HT-29 (cell line): ENCODE measurements around the gene PRKAR1B. TPM values are rescaled to one million over a fixed set of nuclear protein-coding genes. Genes with fewer than 3 reads are reported as not detected.

ENCODE experiments used
- DNase-seq: peaks from one replicate; pipeline ENCODE4 v3.0.0-alpha.2; 2015; ENCODE audit warnings: low spot score
- total RNA-seq: library from RNA; depleted of rRNA; stranded (reverse); fragments of >200 nt; shearing (Covaris generic); gene quantifications from 2 replicates; pipeline ENCODE4 v1.2.3, GENCODE V29; 2014

PRKAR1B gene
- total RNA-seq, 1 experiment from 2014 or later: 78.0 TPM

DNA sequence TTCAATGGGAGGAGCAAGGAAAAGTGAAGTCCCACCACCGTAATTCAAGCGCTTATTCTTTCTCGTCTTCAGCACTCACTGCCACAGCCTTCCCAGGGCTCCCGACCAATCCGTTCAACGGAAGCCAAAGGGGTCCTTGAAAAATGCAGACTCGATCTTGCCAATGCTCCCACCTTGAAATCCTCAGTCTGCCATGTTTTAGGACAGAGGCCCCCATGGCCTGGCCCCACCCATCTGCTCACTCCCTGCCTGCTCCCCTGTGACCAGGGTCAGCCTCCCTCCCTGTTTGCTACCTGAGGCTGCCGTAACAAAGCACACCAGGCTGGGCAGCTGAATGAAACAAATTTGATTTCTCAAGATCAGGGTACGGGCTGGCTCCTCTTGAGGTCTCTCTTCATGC lies 3.5 kb downstream of the PRKAR1B start:
- DNase-seq: no peak

DNA sequence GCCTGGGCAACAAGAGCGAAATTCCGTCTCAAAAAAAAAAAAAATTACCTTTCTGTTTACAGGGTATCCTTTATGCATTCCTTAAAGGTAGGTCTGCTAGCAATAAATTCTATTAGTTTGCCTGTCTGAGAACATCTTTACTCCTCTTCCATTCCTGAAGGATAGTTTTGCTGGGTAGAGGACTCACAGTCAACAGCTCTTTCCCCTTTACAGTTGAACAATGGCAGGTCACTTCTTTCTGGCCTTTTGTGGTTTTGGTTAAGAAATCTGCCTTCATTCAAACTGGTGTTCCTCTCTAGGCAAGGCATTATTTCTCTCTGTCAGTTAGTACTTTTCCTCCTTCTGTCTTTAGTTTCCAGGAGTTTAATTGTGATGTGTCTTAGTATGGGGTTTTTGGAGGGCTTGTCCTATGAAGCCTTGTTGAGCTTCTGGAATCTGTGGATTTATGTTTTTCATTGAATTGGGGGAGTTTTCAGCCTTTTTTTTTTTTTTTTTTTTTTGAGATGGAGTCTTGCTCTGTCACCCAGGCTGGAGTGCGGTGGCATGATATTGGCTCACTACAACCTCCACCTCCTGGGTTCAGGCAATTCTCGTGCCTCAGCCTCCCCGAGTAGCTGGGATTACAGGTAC lies 5.3 kb downstream of the PRKAR1B start:
- no peak for DNase-seq

DNA sequence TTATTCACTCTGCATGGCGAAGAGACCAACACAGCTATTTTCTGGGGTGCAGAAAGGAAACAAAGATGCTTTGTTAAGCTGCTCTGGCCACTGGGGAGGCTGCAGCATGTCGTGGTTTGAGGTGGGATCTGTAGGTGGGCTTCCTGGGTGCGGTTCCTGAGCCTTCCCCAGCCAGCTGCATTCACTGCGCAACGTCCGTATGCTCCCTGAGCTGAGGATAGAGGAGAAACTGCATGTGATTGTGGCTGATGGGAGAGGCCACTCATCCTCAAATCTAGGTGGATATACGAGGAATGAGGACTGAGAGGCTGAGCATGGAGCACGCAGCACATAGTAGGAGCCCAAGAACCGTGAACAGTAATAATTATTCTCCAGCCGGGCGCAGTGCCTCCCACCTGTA lies 10.4 kb downstream of the PRKAR1B start:
- no peak for DNase-seq

DNA sequence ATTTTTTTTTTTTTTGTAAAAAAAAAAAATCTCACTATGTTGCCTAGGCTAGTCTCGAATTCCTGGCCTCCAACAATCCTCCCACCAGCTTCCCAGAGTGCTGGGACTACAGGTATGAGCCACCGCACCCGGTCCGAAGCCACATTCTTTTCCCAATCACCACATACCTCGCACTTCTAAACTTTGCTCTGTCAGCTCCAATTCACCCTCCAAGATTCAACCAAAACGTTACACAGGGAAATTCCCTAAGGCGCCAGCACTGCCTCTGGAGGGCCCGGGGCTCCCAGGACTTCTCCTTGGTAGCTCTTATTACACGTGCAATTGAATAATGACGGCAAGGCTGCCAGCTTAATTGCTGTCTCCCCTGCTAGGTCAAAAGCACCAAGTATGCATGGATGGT lies 10.9 kb downstream of the PRKAR1B start:
- DNase-seq: no peak

DNA sequence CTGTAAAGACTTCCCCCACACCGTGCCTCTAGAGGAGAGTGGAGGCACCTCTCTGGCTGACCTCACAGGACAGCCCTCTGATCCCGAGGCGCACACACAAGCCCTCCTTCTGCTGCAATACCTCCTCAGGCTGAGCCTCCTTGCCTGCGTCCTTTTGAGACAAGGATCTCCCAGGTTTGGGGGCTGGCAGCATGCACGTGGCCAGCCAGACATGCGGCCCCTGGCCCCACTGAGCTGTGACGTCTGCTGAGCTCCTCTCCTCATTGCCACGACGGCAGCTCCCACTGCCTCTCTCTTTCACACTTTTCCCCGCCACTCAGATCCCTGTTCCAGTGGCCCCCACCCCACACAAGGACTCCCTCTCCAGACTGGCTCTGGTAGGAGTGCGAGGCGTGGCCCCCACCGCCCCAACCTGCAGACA lies 12.8 kb downstream of the PRKAR1B start:
- no peak for DNase-seq

DNA sequence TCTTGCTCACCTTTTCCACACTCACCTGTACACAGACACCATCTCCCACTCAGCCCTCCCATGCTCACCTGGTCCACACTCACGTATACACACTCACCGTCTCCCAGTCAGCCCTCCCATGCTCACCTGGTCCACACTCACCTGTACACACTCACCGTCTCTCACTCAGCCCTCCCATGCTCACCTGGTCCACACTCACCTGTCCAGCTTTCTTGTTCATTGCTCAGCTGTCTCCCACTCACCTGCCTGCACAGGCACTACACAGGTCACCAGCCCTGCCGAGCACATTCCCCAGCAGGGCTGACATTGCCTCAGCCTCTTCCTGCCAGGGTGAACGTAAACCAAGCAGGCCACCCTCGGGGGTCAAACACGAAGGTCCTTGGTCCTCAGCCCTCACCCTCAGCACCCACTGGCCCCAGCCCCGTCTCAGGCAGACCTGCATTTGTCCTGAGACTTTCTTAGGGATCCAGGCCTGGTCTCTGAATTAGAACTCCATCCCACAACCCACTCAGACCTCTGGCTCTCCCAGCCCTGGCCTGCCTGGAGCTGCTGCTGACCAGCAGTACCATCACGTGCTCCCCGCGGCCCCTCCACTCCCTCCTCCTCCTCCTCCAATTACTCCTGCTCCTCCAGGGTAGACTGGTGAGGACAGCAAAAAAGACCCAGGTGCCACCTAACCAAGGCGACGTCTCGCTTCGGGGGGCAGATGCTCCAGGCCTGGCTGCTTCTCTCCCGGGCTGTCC lies 13.4 kb downstream of the PRKAR1B start:
- no peak for DNase-seq

DNA sequence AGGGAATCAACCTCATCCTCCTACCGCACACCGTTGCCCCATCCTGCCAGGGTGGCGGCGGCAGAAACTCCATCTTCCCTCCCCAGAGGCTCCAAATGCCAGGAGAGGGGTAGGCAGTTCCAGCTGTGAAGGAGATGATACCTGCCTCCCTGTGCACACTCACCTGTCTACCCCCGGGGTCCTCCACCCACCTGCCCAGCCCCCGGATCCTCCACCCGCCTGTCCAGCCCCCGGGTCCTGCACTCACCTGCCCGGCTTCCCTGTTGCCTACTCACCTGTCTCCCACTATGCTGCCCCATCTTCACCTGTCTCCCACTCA lies 14.0 kb downstream of the PRKAR1B start:
- no peak for DNase-seq

DNA sequence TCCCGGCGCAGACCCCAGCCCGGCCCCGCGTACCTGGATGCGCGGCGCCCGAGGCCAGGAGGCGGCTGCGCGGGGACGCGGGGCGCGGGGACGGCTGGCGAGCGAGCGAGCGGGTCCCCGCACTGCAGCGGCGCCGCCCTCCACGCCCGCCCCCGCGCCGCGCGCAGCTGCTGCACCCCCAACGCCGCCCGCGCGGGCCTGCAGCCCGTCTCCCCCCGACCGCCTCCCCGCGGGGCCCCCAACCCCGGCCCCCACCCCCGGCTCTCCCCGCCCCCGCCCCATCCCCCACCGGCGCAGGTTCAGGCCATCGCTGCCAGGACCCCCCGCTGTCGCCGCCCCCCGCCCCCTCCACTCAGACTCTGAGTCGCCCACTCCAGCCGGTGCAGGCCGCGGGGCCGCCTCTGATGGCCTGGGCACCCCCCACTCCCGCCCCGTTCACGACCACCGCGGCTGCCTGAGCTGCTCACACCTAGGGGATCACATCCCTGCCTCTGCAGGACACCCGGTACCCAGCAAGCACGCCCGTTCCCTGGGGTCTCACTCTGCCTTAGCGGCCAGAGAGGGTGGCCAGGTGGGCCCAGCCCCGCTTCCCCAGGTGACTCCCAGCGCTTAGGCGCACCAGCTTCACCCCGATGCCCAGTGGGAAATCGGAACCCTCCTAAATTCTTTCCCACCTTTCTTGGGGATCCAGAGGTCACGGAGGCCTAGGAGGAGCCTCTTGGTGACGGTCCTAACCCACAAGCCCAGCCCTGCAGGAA lies 14.5 kb downstream of the PRKAR1B start:
- DNase-seq: no peak

DNA sequence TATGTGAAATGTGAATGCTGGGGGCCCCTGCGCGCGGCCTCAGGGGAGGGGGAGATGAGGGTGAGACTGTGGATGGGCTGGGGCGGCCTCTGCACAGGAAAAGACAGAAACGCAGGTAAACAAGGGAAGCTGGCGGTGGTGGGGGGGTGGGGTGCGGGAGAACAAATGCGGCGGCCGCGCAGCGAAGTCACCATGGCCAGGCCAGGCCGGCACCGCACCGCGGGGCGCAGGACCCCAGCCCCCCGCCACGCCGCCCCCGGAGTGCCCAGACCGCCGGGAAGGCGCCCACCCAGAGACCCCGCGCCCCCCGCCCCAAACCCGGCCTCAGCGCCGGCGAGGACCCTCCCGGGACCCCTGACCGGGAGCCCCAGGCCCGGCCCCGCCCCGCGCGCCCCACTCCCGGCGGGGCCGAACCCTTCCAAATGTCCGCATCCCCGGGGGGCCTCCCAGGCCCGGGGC lies 15.1 kb downstream of the PRKAR1B start:
- no peak for DNase-seq

DNA sequence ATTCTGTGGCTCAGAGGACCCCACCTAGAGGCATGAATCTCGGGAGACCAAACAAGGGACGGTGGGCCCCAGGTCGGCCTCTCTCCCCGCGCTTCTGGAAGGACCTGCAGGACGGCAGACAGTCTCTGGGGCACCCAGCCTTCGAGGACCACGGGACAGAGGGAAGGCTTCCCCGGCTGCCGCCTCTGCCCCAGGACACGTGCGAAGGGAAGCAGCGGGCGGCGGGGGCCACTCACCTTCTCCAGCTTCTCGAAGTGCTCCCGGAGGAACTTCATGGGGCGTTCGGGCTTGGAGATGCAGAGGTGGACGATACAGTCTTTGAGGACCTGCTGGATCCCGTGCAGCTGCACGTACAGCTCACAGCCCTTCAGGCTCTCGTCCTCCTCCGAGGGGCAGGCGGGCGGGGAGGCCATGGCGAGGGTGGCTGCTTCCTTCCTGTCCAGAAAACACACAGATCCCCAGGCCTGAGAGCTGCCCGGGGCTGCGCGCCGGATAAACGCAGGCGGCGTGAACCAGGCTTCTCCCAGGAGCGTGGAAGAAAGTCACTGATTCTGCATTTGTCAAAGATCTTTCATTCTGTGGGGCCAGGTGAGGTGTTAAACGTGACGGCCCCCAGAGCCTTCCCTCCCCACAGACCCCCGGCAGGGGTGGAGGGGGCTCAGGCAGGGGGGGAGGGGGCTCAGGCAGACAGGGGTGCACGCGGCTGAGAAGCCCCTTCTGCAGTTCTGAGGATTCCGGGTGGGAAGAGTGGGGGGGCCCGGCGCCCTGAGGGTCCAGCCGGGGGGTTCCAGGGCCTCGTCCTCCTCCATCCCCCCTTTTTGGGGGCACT lies 15.8 kb downstream of the PRKAR1B start:
- DNase-seq: no peak

DNA sequence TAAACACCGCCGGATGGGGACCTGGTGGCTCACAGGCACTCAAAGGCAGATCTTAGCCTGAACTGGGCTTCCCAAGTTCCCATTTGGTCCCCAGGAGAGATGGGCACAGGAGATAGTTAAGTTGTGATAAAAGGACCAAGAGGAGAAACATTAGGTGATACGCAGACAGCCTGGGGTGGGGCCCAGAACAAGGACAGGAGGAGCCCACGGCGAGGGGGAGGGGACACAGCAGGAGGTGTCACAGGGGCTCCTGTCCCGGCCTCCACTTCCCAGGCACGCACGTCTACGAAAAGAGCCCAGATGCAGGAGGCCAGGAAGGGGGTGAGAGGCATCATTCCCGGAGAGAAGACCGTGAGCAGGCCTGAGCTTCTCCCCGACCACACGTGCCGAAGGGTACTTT lies 16.9 kb downstream of the PRKAR1B start:
- DNase-seq: no peak

DNA sequence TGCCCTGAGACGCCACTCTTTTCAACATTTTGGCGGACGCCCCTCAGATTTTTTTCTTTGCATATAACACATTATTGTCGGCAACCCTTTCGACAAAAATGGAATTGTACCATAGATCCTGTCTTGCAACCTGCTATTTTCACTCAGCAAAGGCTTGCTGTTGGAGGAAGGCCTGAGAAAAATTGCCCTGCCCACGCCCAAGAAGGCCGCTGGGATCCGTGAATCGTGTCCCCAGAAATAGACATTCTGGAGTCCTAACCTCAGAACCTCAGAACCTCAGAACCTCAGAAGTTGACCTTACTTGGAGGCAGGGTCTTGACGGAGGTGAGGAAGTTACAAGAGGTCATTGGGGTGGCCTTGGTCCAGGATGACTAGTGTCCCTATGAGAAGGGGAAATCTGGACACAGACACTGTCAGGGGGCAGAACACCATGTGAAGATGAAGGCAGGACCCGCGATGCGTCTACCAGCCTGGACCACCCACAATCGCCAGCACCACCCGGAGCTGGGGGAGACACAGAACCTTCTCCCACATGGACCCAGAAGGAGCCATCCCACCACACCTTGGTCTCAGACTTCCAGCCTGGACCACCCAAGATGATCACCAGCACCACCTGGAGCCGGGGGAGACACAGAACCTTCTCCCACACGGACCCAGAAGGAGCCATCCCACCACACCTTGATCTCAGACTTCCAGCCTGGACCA lies 19.6 kb downstream of the PRKAR1B start:
- DNase-seq: no peak

DNA sequence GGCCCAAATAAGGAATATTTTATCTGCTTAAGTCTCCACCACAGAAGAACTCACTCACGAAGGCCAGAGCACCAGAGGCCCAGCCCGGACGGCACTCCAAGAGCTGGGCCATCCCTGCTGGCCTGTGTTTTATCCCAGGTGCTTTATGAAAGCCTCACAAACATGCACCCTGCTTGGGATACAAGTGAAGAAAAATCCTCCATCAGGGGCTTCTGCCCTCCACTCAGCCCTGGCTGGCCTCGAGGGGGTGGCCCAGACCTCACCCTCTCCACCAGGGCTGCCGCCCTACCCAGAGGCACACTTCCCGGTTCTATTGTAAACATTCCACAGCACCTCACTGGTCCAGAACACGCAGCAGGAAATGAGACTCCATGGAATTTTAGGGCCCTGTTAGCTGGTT lies 20.4 kb downstream of the PRKAR1B start:
- DNase-seq: no peak

DNA sequence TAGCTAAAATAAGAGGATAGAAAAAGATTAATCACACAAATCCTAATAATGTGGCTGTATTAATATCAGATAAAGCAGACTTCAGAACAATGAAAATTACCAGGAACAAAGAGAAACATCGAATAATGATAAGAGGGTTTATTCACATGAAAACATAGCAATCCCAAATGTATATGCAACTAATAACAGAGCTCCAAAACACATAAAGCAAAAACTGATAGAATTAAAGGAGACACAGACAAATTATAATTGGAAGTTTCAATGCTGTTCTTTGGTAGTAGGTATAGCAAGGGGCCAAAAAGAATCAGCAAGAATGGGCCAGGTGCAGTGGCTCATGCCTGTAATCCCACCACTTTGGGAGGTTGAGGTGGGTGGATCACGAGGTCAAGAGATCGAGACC lies 24.0 kb downstream of the PRKAR1B start:
- DNase-seq: no peak

DNA sequence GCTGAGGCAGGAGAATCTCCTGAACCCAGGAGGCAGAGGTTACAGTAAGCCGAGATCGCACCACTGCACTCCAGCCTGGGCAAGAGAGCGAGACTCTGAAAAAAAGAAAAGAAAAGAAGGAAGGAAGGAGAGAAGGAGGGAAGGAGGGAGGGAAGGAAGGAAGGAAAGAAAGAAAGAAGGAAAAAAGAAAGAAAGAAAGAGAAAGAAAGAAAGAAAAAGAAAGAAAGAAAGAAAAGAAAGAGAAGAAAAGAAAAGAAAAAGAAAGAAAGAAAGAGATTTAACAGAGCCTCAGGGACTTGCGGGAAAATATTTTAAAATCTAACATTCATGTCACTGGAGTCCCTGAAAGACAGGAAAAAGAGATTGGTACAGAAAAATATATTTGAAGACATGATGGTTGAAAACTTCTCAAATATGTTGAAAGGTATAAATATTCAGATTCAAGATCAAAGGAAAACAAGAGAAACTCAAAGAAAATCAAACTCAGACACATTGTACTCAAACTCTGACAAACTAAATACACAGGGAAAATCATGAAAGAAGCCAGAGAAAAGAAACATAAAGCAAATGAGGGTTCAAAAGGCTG lies 25.9 kb downstream of the PRKAR1B start:
- no peak for DNase-seq

DNA sequence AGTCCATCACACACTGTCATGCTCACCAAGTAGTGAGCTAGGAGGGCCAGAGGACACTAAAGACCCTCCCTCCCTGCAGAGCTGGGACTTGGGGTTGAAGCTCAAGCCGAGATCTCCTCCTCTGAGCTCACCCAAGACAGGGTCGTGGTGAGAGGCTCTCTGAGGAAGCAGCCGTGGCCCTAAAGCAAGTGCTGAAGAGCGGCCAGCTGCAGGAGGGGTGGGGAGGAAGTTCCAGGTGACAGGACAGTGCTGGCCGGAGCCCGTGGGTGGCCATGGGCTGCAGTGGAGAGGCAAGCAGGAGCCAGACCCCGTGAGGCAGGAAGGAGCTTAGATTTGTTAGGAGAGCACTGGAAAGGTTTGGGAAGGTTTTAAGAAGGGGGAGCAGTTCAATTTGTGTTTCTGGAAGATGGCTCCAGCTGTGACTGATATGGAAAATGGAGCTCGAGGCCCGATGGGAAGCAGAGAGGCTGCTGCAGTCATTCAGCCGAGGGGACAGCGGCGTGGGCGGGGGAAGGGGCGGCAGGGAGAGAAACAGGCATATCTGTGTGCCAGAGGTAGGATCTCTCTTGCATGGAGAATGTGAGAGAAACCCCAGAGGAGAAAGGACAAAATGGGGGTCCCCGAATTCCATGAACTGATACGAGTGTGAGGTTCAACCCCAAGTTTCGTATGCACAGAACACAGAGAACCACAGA lies 27.5 kb downstream of the PRKAR1B start:
- no peak for DNase-seq

DNA sequence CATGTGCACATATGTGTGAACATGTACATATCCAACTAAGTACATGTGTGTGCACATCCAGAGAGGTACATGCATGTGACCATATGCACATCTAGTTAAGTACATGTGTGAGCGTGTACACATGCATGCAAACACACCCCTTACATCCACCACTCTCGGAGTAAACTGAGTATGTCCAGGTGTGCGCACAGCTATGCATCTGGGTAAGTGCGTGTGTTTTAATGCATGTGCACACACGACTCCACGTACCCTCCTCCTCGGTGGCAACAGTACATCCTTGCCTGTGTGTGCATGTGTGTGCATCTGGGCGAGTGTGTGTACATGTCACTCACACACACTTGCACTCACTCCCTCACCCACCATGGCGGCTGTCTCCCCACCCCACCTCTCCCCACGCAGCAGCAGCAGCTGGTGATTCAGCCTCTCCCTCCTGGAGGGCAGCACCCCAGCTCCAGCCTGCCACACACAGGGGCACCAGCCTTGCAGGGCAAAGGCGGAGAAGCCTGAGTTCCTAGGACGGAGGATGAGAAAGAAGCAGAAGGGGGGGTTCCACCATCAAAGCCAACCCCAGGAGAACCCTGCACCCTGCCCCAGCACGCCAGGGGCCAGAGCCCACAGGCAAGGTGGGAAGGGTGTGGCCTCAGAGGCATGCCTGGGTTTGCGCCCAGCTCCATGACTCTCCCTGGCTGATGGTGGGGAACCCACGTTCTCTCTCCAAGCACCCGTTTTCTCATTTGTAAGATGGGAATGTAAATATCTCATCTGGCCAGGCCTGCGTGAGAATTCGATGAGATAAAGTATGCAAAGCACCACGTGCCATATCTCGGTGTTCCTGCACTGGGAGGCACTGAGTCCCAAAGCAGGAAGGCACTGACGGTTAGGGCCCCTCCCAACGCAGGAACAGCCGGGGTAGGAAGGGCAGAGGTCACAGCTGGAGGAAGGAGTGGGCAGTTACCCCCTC lies 28.3 kb downstream of the PRKAR1B start:
- no peak for DNase-seq

DNA sequence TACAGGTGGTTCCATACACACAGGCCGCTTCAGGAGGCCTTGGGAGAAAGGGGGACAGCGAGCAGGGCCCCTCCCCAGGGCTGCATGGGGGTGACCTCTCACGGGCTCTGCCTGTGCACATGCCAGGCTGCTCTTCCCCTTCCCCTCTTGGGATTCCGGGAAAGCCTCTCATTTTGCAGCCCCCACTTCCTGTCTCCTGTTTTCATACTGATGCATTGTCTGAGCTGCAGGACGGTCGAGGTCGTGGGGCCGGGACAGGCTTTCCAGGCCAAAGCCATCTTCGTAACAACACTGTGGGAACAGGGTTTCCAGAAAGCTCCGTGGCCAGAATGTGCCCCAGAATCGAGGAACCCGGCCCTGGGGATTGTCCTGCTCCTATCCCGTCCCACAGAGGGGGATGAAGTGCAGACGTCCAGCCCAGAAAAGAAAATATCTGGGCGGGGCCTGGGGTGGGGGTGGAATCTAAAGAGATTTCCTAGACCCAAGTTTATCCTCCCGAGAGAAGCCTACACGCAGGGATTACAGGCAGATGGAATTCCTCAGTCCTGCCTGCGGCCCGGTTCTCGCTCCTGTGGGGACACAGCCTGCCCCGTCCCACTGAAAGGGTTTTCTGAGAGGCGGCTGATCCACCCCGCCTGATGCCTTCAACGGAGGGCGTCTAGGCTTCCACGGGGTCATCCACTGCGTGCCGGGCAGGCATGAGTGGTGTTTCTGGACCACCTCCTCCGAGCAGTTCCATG lies 30.1 kb downstream of the PRKAR1B start:
- DNase-seq: no peak
